Astrocyte of the spinal cord (primary cell): ENCODE data around the gene MTSS2.

Experiments
- DNase-seq: peaks from one replicate; pipeline ENCODE4 v3.0.0; 2011; ENCODE audit warnings: low read depth, low spot score
- H3K4me3 ChIP-seq: 2 replicates; pipeline ENCODE4 v1.5.1; 2011; ENCODE audit warnings: low read depth, mild to moderate bottlenecking, low read length, moderate library complexity
- CTCF ChIP-seq: IDR thresholded peaks from 2 replicates; pipeline ENCODE4 v1.5.1; 2012; ENCODE audit warnings: low read depth, mild to moderate bottlenecking, low read length, inconsistent platforms
- in situ Hi-C: cut with HindIII; loops from 2 replicates; pipeline ENCODE4 v1.10.0; 2017; ENCODE audit warnings: low sequenced_read_pairs

MTSS2 gene

GRCh38 chr16:70657956-70658355, 27.9 kb downstream of the MTSS2 start:
- DNase-seq, result no peak
- no peak overlapping the region for H3K4me3 ChIP-seq
- no peak for TF ChIP-seq CTCF
- in situ Hi-C loops, result no loop called here

- TF ChIP-seq CTCF, result no peak
- H3K4me3 ChIP-seq, result no peak overlapping the region
- no peak for DNase-seq
- in situ Hi-C loops, result no loop called here
These were observed 29.1 kb downstream of the MTSS2 start for GRCh38 chr16:70656712-70657263.

GRCh38 chr16:70656065-70656711, 29.7 kb downstream of the MTSS2 start:
- no peak overlapping the region for H3K4me3 ChIP-seq
- no peak for TF ChIP-seq CTCF
- DNase-seq, result no peak
- in situ Hi-C loops, result no loop called here

GRCh38 chr16:70653809-70654771, 31.8 kb downstream of the MTSS2 start:
- peak; percentile 84 for DNase-seq
- in situ Hi-C loops, result no loop called here
- TF ChIP-seq CTCF, result peak; percentile 82
- H3K4me3 ChIP-seq, result peak overlapping the region; percentile 27

- DNase-seq, result no peak
- in situ Hi-C loops, result no loop called here
- H3K4me3 ChIP-seq, result no peak overlapping the region
- TF ChIP-seq CTCF, result no peak
These were observed 32.4 kb downstream of the MTSS2 start for GRCh38 chr16:70653406-70653805.

- no peak for DNase-seq
- in situ Hi-C loops, result no loop called here
- H3K4me3 ChIP-seq, result no peak overlapping the region
- no peak for TF ChIP-seq CTCF
These were observed 33.5 kb downstream of the MTSS2 start for GRCh38 chr16:70652322-70652721.
